ENCODE data around the gene GAPDH.

The GAPDH gene

DNA sequence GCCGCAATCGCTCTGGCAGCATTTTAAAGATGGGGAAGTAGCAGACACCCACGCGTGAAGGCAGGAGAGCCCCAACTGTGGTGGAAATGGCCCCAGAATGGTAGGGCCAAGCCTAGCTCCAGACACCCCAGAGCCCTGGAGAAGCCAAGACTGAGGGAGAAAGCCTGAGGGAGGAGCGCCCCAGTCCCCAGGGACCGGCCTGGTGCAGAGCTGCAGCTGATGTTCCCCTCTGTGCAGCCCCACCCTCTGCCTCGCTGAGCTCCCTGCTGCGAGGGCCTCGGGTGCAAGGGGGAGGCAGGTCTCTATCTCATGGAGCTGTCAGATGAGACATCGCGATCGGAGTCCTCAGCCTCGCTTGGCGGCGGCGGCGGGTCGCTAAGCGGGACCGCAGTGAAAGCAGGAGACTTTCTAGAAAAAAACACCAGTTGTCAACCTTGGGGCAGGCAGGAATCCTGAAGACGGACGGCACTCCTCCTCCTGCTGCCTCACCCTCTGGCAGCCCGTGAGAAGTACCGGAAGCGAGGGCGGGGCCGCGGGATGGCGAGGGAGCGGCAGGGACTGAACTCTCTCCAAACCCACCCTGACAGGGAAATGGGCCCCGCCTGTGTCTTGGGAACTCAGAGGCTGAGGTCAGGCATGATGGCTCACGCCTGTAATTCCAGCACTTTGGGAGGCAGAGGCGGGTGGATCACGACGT is 6.0 kb downstream of the GAPDH start:
- no peak overlapping the region for H3K4me3 ChIP-seq (ENCODE audit: low read depth, low read length)

DNA sequence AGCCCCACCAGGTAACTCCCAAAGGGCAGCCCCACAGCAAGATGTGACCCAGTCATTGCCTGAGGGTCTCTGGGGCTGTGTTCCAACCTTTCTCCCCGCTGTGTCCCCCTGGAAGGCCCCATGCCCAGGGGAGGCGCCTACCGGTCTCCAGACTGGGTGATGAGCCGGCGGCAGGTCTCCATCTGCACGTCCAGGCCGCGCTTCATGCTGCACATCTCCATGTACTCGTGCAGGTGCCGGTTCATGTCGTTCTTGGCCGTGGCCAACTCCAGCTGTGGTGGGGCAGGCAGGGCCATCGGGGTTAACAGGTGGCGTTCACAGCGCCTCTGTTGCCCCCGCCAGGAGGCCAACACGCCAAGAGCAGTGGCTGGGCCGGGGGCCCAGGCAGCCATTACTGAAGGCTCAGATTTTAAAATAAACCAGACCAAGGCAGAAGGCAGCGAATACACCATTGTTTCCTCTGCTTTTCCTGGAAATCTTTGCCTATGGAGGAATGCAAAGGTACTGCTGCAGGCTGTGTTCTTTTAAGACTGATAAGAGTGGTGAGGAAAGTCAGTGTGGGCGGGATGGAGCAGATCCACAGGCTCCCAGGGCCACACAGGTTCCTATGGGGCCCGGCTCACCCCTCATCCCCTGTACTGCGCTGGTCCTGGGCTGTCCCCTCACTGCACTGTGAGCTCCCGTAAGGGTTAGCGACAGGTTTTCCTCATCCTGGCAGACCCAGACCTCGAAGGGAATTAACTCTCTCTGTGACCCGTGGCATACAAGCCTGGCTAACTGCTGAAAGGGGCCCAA is 7.3 kb downstream of the GAPDH start:
- no peak for DNase-seq (ENCODE audit: low read depth)
- H3K4me3 ChIP-seq (ENCODE audit: low read depth, low read length), result no peak overlapping the region

More for the DNA sequence above, 6.0 kb downstream of the GAPDH start:
- DNase-seq (ENCODE audit: low read depth), result peak; percentile 90

DNA sequence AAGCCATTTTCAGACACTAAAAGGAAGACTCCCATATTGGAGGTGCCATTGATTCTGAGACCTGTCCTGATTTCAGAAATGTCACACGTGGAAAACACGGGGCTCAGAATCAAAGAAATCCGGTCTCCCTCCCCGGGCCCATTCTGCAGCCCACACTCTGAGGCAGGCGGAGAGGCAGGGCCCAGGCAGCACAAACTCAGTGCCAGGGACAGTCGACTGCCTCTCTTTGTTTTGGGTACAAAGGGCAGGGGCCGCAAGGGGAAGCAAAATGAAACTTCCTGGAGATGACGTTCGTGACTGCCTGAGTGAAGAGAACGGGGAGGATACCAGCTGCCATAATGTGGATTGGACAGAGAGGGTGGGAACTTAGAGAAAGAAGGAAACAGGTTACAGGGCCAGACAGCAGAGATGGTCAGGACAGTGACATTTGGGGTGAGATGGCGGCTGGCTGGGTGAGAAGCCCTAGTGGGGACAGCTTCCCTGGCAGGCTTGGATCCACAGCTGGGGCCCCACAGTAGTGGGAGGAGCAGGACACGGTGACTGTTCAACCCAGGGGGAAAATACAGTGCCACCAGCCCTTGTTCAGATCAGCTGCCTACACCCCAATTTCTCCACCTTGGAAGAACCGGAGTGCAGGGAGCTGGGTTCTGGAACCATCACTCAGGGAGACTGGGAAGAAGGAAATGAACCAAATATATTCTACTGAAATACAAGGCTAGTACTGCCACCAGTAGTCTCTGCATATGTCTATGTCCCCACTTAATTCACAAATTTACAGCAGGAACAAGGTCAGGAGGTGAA is 8.1 kb downstream of the GAPDH start:
- DNase-seq (ENCODE audit: low read depth), result no peak
- H3K4me3 ChIP-seq (ENCODE audit: low read depth, low read length), result no peak overlapping the region

DNA sequence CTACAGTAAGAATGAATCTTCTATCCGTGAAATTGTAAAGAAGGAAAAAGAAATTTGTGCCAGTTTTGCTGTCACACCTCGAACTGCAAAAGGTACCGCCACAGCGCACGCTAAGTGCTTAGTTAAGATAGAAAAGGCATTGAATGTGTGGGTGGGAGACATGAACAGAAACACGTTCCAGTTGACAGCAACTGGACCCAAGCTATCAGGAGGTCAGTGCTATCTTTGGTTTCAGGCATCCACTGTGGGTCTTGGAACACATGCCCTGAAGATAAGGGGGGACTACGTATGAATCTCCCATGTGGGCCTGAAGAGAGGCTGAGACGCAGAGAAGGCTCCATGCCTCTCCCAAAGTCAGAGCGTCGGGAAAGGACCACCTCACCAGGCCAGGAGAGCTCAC is 11.7 kb downstream of the GAPDH start:
- no peak overlapping the region for H3K4me3 ChIP-seq (ENCODE audit: low read depth, low read length)
- no peak for DNase-seq (ENCODE audit: low read depth)

GRCh38 chr12:6547566-6547965 is 13.2 kb downstream of the GAPDH start:
- DNase-seq (ENCODE audit: low read depth), result no peak
- H3K4me3 ChIP-seq (ENCODE audit: low read depth, low read length), result peak overlapping the region; percentile 36

GRCh38 chr12:6547987-6548386 is 13.7 kb downstream of the GAPDH start:
- no peak for DNase-seq (ENCODE audit: low read depth)
- H3K4me3 ChIP-seq (ENCODE audit: low read depth, low read length), result peak overlapping the region; percentile 36

- peak overlapping the region; percentile 7 for H3K4me3 ChIP-seq (ENCODE audit: low read depth, low read length)
- no peak for DNase-seq (ENCODE audit: low read depth)
Observed at GRCh38 chr12:6548556-6548955, 14.2 kb downstream of the GAPDH start.

DNA sequence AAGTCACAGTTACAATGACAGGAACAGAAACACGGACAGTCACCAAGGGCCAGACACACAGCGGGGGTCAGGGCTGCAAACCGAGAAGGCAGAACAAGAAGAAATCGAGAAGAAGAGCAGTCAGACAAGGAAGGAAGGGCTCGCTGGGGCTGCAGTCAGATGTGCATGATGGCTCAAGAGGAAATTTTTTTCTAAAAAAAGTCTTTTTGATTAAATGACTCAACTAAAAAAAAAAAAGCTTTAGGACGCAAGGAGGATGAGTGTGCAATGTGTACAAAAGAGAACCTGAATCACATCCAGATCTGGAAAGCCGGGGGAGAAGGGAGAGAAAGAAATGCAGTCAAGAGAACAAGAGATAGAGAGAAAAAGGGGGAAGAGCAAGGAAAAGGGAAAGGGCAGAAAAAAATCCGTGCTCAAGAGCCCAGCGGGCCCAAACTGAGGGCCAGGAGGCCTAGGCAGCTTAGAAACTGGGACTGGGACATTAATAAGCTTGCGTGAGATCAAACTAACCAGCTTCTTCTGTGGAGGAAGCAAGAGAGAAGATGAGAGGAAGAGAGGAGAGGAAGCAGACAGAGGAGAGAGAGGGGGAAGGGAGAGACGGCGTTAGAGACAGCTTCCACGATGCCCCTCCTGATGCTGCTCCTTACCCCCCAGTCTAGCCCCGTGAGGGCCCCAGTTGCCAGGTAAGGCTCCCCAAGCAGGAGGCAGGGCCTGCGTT is 14.8 kb downstream of the GAPDH start:
- no peak for DNase-seq (ENCODE audit: low read depth)
- peak overlapping the region; percentile 7 for H3K4me3 ChIP-seq (ENCODE audit: low read depth, low read length)

- no peak for DNase-seq (ENCODE audit: low read depth)
- no peak overlapping the region for H3K4me3 ChIP-seq (ENCODE audit: low read depth, low read length)
Observed at GRCh38 chr12:6549684-6550151, 15.4 kb downstream of the GAPDH start.

DNA sequence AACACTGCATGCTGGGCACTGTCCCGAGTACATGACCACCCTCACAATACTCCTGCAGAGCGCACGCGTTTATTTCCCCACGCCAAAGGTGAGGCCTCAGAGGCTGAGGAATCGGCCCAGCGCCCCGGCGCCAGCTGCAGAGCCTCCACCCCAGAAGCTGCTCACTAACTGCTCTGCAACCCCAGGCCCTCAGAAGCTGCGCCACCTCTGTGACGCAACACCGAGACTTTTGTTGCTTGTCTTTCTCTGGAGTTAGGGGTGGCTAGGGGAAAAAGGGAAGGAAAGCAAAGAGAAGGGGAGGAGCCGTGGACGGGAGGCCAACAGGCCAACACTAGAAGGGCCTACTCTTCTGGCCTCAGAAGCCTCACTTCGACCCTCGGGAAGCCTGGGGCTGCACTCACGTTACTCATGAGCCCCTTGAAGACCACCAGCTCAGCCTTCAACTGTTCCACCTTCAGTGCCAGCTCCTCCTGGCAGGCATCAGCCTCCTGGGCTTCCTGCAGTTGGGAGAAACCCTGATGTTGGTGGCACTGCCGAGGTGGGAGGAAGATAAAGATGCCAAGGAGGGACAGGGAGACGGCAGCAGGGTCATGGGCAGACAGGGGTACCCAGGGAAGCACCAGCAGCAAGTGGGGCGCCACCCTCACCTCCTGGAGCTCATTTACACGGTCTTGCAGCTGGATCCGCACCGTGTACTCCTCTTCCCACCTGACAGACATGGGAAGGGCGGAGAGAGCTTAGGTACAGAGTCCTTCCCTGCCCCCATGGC is 16.2 kb downstream of the GAPDH start:
- DNase-seq (ENCODE audit: low read depth), result no peak
- H3K4me3 ChIP-seq (ENCODE audit: low read depth, low read length), result no peak overlapping the region

DNA sequence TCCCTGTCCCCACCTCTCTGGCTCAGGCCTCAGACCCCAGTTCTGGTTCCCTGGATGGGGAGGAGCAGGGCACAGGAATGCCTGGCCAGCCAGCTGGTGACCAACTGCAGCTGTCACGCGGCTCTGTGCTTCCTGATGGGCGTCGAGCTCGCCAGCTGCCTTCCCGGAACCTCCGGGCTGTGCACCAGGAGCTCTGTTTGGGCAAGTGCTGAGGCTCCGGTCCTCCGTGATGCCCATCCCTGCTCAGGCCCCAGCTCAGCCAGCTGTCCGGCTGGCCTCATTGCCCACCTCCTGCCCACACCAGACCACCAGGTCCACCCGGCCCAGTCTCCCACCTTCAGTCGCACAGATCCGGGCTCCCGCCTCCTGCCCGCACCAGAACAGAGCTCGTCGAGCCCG is 16.7 kb downstream of the GAPDH start:
- no peak for DNase-seq (ENCODE audit: low read depth)
- no peak overlapping the region for H3K4me3 ChIP-seq (ENCODE audit: low read depth, low read length)

GRCh38 chr12:6551496-6552139 is 17.3 kb downstream of the GAPDH start:
- DNase-seq (ENCODE audit: low read depth), result no peak
- H3K4me3 ChIP-seq (ENCODE audit: low read depth, low read length), result peak overlapping the region; percentile 21

DNA sequence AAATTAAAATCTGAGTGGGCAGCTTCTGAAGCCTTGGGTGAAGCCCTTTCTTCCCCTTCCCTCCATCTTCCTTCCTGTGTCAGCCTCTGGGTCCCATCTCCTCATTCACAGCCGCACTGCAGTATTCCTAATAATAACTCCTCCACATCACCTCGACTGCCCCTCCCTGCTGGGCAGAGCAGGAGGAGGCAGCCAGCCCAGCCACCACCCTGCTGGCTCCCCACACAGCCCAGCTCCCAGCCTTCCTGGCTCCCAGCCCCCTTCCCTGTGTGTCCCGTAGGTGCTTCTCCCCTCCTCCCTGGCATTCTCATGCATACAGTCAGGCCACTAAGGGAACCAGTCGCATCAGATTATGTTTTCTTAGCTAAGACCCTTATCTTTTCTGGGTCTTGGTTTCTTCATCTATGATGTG is 17.8 kb downstream of the GAPDH start:
- DNase-seq (ENCODE audit: low read depth), result no peak
- peak overlapping the region; percentile 21 for H3K4me3 ChIP-seq (ENCODE audit: low read depth, low read length)

DNA sequence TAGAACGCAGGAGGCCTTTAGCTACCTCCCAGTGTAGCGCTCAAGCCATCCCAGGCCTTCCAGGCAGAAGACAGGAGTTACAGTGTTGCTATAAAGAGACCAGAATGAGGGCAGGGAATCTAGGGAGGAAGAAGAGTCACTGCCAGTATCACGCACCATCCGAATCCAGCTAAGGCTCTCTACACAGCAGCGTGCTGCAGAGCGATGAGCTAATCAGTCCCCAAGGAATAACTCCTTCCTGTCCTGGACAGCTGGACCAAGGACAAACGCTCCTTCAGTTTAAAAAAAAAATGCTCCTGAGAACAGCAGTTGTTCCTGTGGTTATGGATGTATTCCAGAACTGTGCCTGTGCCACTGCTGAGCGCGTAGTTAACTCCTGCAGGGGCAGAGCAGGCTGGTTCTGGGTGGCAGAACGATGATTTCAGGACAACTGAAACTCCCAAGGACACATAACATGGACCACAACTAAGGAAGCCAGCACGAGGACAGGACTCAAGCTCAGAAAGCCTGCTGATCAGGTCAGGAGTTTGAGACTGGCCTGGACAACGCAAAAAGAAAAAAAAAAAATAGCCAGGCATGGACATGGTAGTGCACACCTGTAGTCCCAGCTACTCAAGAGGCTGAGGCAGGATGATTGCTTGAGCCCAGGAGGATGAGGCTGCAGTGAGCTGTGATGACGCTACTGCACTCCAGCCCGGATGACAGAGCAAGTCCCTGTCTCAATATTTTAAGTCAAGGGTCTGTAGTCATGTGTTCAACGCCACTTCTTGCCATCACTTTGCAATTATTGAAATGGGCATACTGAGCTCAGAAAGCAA is 18.9 kb downstream of the GAPDH start:
- H3K4me3 ChIP-seq (ENCODE audit: low read depth, low read length), result peak overlapping the region; percentile 94
- peak; percentile 91 for DNase-seq (ENCODE audit: low read depth)

DNA sequence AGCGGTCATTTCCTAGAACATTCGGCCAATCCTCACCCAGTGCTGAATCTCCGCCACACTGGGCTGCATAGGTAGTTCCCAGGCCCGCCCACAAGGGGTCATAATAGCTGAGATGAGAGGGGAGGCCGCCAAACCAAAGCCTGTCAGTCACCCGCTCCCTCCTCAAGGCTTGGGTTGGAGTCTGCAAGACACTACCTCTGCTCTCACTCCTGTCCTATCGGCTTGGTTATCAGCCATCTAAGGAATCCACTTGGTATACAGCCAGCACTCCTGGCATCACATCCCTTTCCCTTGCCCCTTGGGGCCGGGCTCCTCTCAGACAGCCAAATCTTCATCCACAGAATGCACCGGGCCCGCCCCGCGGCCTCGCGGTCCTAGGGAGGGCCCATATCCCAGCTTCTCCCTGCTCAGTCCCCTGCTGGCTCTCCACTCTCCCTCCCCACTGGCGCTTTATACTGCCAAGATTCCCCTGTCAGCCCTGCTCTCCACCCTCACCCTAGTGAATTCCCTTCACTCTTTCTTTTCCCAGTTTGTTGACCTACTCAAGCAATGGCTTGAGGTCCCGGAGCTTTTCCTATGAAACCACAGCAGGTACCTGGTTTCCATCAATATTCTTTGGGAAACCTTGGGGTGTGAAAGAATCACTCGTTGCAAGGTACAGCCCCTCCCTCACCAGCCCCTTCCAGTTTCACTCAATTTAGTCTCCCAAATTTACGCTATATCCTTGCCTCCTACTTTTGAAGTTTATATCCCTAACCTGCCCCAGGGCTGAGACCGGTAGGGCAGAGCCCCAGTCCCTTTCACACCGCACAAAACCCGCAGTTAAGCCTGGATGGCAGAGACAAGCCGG is 20.1 kb downstream of the GAPDH start:
- H3K4me3 ChIP-seq (ENCODE audit: low read depth, low read length), result peak overlapping the region; percentile 94
- DNase-seq (ENCODE audit: low read depth), result no peak

- DNase-seq (ENCODE audit: low read depth), result no peak
- H3K4me3 ChIP-seq (ENCODE audit: low read depth, low read length), result peak overlapping the region; percentile 94
Observed at GRCh38 chr12:6555018-6555691, 20.8 kb downstream of the GAPDH start.

Measured in skeletal muscle cell (primary cell).